Suprapubic skin (tissue), 4 donors: ENCODE results near the gene DNHD1.

Source experiments
- EP300 ChIP-seq: sonication (generic); formaldehyde crosslinking; IDR thresholded peaks from one replicate; pipeline ENCODE4 v1.6.1; 2017; ENCODE audit warnings: antibody characterized with exemption
- POLR2A ChIP-seq, 2 donors: fragments of 450-650 bp; IDR thresholded peaks; one replicate each; pipeline ENCODE4 v1.6.1; 2017; ENCODE audit warnings: antibody characterized with exemption in 2 of 2, mild to moderate bottlenecking in 2 of 2, moderate library complexity in 2 of 2
- POLR2AphosphoS5 ChIP-seq, 3 donors: sonication (generic); formaldehyde crosslinking; IDR thresholded peaks; one replicate each; pipeline ENCODE4 v1.6.1; 2017; ENCODE audit warnings: antibody characterized with exemption in 3 of 3
- TF ChIP-seq, protein P1 (sequence below), 2 donors: fragments of 200-600 bp in 1 of 2; fragments of 450-650 bp in 1 of 2; sonication (generic) in 1 of 2; IDR thresholded peaks; one replicate each; pipeline ENCODE4 v1.5.1; 2016 to 2019; ENCODE audit warnings: antibody characterized with exemption in 2 of 2, mild to moderate bottlenecking in 1 of 2, moderate library complexity in 1 of 2

DNA sequence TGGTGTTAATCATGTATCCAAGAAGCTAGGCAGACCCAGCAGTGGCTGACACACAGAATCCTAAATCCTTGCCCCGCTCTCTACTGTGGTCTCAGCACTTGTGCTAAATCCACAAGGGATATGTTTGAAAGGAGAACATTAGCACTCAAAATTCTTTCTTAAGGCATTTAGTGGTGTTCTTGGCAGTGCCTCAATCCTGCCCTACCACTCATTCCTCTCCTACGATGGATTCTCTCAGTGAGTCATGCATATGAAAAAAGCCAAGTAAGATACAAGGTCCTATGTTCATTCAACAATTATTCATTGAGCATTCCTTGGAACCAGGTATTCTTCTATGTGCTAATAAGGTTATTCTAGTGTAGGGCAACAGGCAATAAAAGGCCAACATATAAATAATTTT is 75.1 kb downstream of the DNHD1 start:
- TF ChIP-seq, protein P1, sequence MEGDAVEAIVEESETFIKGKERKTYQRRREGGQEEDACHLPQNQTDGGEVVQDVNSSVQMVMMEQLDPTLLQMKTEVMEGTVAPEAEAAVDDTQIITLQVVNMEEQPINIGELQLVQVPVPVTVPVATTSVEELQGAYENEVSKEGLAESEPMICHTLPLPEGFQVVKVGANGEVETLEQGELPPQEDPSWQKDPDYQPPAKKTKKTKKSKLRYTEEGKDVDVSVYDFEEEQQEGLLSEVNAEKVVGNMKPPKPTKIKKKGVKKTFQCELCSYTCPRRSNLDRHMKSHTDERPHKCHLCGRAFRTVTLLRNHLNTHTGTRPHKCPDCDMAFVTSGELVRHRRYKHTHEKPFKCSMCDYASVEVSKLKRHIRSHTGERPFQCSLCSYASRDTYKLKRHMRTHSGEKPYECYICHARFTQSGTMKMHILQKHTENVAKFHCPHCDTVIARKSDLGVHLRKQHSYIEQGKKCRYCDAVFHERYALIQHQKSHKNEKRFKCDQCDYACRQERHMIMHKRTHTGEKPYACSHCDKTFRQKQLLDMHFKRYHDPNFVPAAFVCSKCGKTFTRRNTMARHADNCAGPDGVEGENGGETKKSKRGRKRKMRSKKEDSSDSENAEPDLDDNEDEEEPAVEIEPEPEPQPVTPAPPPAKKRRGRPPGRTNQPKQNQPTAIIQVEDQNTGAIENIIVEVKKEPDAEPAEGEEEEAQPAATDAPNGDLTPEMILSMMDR (IDR thresholded peaks at IDR 0.05): no peak
- TF ChIP-seq POLR2AphosphoS5 (IDR thresholded peaks at IDR 0.05) (no peak), EP300 (no peak), POLR2A (IDR thresholded peaks at IDR 0.05) (no peak)
